Activated B cell treated with CpG ODN at 0.5 μM for 24 hours (primary cell): ENCODE data around the gene OLFML2B. TPM values are rescaled to one million over a fixed set of nuclear protein-coding genes. Genes with fewer than 3 reads are reported as not detected.

ENCODE experiments used
- ATAC-seq: fragments of 200-7000 bp; cut with Tn5 transposase; one replicate; pipeline ENCODE4 v1.10.0; 2021; ENCODE audit warnings: low read depth, mild to moderate bottlenecking, moderate library complexity
- CTCF ChIA-PET: fragments of 350-600 bp; sonication (Branson Sonifier 250); formaldehyde crosslinking; loops from one replicate; lab custom pipeline; 2021; ENCODE audit warnings: antibody characterized with exemption; lab: Charles Lee
- POLR2A ChIA-PET: fragments of 350-600 bp; sonication (Branson Sonifier 250); formaldehyde crosslinking; loops from one replicate; lab custom pipeline; 2021; ENCODE audit warnings: antibody characterized with exemption; lab: Charles Lee
- DNase-seq: peaks from one replicate; pipeline ENCODE4 v3.0.0; 2022
- H3K27ac Mint-ChIP-seq: one replicate; pipeline ENCODE4 v1.8.0; 2020; ENCODE audit warnings: mixed read lengths
- H3K27me3 Mint-ChIP-seq: one replicate; pipeline ENCODE4 v1.8.0; 2021; ENCODE audit warnings: mixed read lengths
- H3K36me3 Mint-ChIP-seq: one replicate; pipeline ENCODE4 v1.8.0; 2021; ENCODE audit warnings: low read depth, mixed read lengths
- H3K4me1 Mint-ChIP-seq: one replicate; pipeline ENCODE4 v1.8.0; 2021; ENCODE audit warnings: mixed read lengths
- H3K4me3 Mint-ChIP-seq: one replicate; pipeline ENCODE4 v1.8.0; 2020; ENCODE audit warnings: mild to moderate bottlenecking, mixed read lengths
- H3K9me3 Mint-ChIP-seq: one replicate; pipeline ENCODE4 v1.8.0; 2020; ENCODE audit warnings: mixed read lengths
- intact Hi-C: fragments of 100-400 bp; cut with micrococcal nuclease; formaldehyde crosslinking; loops from one replicate; pipeline ENCODE4 v1.15.1; 2024
- total RNA-seq: library from RNA; stranded (reverse); gene quantifications from 2 replicates; pipeline ENCODE4 v1.2.3, GENCODE V29; 2022
- TF ChIP-seq, protein P1 (sequence below): fragments of 200-600 bp; IDR thresholded peaks from one replicate; pipeline ENCODE4 v1.8.0; 2022; ENCODE audit warnings: antibody characterized with exemption, mild to moderate bottlenecking

OLFML2B gene
- total RNA-seq, 1 donor from 2014 or later: not detected

DNA sequence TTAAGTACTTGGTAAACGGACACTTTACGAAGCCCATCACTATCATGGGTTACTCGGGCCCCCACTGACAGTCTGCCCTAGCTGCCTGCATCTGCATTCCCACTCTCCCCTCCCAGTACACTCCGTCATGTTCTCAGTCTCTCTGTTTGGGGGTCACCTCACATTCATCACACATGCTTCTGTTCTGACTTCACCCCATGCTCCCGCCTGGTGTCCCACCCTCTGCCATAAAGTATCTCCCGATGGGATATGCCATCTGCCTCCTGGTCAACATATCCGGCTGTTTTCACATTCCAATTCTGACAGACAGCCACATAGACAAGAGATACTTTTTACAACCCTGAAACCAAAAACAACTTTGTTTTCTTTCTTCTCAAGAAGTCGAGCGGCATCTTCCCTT, 1.0 kb downstream of the OLFML2B start:
- Mint-ChIP-seq H3K4me1 (peaks cover 16% of the 10 kb centered on the region), H3K27me3 (peaks cover 44% of the 10 kb centered on the region), H3K36me3 (no peaks in the 10 kb centered on the region), H3K4me3 (peak overlapping the region; percentile 77), H3K9me3 (peaks cover 2% of the 10 kb centered on the region), H3K27ac (no peak overlapping the region)
- no peak for DNase-seq
- TF ChIP-seq, protein P1, sequence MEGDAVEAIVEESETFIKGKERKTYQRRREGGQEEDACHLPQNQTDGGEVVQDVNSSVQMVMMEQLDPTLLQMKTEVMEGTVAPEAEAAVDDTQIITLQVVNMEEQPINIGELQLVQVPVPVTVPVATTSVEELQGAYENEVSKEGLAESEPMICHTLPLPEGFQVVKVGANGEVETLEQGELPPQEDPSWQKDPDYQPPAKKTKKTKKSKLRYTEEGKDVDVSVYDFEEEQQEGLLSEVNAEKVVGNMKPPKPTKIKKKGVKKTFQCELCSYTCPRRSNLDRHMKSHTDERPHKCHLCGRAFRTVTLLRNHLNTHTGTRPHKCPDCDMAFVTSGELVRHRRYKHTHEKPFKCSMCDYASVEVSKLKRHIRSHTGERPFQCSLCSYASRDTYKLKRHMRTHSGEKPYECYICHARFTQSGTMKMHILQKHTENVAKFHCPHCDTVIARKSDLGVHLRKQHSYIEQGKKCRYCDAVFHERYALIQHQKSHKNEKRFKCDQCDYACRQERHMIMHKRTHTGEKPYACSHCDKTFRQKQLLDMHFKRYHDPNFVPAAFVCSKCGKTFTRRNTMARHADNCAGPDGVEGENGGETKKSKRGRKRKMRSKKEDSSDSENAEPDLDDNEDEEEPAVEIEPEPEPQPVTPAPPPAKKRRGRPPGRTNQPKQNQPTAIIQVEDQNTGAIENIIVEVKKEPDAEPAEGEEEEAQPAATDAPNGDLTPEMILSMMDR: no peak
- POLR2A ChIA-PET: no interaction called here
- intact Hi-C loops: no loop called here
- ATAC-seq: no peak
- CTCF ChIA-PET: no interaction called here

DNA sequence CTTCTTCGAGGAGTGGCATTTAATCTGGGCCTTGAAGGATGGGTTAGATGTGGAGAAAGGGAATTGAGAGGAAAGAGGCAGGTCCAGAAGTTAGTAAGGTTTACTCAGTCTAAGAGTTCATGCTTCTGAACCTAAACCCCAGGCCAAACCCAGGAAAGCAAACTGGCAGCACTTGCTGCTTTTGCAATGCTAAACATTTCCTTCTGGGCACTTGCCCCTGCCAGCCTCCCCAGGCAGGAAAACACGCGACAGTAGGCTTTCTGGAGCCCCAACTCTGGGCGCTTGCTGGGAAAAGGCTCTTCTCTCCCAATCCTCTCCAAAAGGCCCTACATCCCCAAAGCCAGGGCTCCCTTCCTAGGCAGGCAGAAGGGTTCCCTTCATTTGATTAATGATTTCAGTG, 2.5 kb downstream of the OLFML2B start:
- ChIA-PET POLR2A (no interaction called here), CTCF (no interaction called here)
- H3K4me3 Mint-ChIP-seq: no peak overlapping the region
- ATAC-seq: no peak
- H3K4me1 Mint-ChIP-seq: peaks cover 16% of the 10 kb centered on the region
- TF ChIP-seq, protein P1: no peak
- intact Hi-C loops: no loop called here
- H3K27me3 Mint-ChIP-seq: peaks cover 43% of the 10 kb centered on the region
- no peak overlapping the region for H3K27ac Mint-ChIP-seq
- no peaks in the 10 kb centered on the region for H3K36me3 Mint-ChIP-seq
- peaks cover 2% of the 10 kb centered on the region for H3K9me3 Mint-ChIP-seq
- DNase-seq: no peak

DNA sequence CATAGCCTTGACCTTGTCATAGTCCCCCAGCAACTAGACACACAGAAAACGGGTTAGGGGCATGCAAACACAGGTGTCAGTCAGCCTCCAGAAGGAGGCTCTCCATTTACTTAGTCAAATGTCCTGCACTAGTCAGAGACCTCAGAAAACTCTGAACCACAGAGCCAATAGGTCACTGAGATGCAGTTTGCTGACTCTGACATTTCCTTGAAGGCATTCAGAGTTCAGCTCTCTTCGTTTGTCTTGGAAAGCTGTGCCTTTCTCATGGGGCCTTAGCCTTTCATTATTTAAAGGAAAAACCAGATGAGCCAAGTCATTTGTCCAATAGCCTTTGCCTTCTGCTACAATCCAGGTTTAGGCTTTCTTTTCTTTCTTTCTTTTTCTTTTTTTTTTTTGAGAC, 3.5 kb downstream of the OLFML2B start:
- ATAC-seq (no peak), DNase-seq (no peak)
- Mint-ChIP-seq H3K36me3 (no peaks in the 10 kb centered on the region), H3K27ac (no peak overlapping the region), H3K27me3 (peaks cover 49% of the 10 kb centered on the region), H3K4me1 (peaks cover 16% of the 10 kb centered on the region), H3K4me3 (no peak overlapping the region), H3K9me3 (peaks cover 2% of the 10 kb centered on the region)
- TF ChIP-seq, protein P1: no peak
- ChIA-PET POLR2A (no interaction called here), CTCF (no interaction called here)
- intact Hi-C loops: no loop called here

DNA sequence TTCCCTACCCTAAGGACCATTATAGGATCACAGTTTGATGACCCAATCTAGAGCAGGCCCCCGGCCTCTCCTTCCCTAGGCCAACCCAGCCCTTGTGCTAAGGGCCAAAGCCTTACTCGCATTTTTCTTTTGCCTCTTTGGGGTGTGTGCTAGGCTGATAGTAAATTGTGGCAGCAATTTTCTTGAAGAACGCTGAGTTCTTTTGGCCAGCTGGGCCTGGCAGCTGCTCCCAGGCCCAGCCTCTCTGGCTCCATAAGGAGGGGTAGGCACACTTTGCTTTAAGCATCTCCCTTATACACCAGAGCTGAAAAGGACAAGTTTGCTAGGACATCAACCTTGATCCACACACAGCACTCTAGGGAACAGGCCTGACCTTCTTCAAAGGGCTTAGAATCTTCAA, 4.2 kb downstream of the OLFML2B start:
- Mint-ChIP-seq H3K27me3 (peaks cover 44% of the 10 kb centered on the region), H3K9me3 (peaks cover 2% of the 10 kb centered on the region), H3K27ac (no peak overlapping the region), H3K4me3 (no peak overlapping the region), H3K4me1 (peaks cover 15% of the 10 kb centered on the region), H3K36me3 (no peaks in the 10 kb centered on the region)
- ATAC-seq: no peak
- TF ChIP-seq, protein P1: no peak
- DNase-seq: no peak
- intact Hi-C loops: no loop called here
- ChIA-PET POLR2A (no interaction called here), CTCF (no interaction called here)

DNA sequence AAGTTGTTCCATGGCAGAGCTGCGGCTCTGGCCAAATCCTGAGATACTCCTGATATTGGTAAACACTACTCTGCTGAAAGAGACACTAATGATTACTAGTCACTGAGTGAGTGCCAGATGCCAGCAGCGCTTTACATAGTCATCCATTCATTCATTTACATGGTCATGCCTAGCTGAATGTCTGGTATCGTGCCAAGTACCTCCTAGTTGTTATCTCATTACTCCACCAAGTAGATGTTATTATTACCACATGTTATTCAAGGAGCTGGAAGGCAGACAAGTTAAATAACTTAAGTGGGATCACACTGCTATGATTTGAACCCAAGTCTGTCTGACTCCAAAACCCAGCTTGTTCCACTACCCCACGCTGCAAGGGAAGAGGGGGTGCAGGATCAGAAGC, 4.7 kb downstream of the OLFML2B start:
- peaks cover 2% of the 10 kb centered on the region for H3K9me3 Mint-ChIP-seq
- H3K4me1 Mint-ChIP-seq: peaks cover 10% of the 10 kb centered on the region
- H3K27ac Mint-ChIP-seq: no peak overlapping the region
- intact Hi-C loops: no loop called here
- TF ChIP-seq, protein P1: no peak
- ChIA-PET CTCF (no interaction called here), POLR2A (no interaction called here)
- no peak overlapping the region for H3K4me3 Mint-ChIP-seq
- ATAC-seq (no peak), DNase-seq (no peak)
- peaks cover 40% of the 10 kb centered on the region for H3K27me3 Mint-ChIP-seq
- no peaks in the 10 kb centered on the region for H3K36me3 Mint-ChIP-seq
